Measurements from ENCODE around the gene ZNF587. TPM values are rescaled to one million over a fixed set of nuclear protein-coding genes. Genes with fewer than 3 reads are reported as not detected.
"Not testable (repeated sequence)": the region's sequence is repeated elsewhere in the genome, so short reads cannot be mapped to it uniquely, and the experiment has no call there.

ZNF587 gene
- total RNA-seq, 2 experiments from 2014 or later, result 34.9 to 36.2 TPM

GRCh38 chr19:57815247-57816075, 34.2 kb upstream of the ZNF587 start:
- DNase-seq, result no peak
- no peaks in the 10 kb centered on the region for H3K9me3 Mint-ChIP-seq
- peaks cover 38% of the 10 kb centered on the region for H3K36me3 Mint-ChIP-seq (ENCODE audit: low read depth)
- POLR2A ChIA-PET, result interaction anchor here (0.6 to 1.6 kb wide), 10 partner anchors 35 to 452 kb away, joined by 3 to 10 read pairs (median 4); partner anchors contain the start of genes TRAPPC2B, ZNF134, ZNF211 and ZNF547
- peak overlapping the region; percentile 86 for H3K27ac Mint-ChIP-seq
- CTCF ChIA-PET, result no interaction called here
- no peaks in the 10 kb centered on the region for H3K27me3 Mint-ChIP-seq
- H3K4me1 Mint-ChIP-seq, result peaks cover 57% of the 10 kb centered on the region
- H3K4me3 Mint-ChIP-seq, result peak overlapping the region; percentile 93

DNA sequence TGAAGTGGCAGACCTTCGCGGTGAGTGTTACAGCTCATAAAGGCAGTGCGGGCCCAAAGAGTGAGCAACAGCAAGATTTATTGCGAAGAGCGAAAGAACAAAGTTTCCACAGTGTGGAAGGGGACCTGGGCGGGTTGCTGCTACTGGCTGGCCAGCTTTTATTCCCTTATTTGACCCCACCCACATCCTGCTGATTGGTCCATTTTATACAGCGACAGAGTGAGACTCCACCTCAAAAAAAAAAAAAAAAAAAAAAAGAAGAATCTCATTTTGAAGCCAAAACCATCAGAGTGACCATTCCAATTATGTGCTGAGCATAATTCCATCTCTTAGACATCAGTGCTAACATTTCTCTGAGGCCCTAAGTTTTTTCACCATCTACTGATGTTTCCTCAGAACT, 33.0 kb upstream of the ZNF587 start:
- Mint-ChIP-seq H3K27me3 (no peaks in the 10 kb centered on the region), H3K9me3 (no peaks in the 10 kb centered on the region), H3K4me1 (peaks cover 64% of the 10 kb centered on the region), H3K27ac (no peak overlapping the region), H3K4me3 (no peak overlapping the region), H3K36me3 (ENCODE audit: low read depth) (peaks cover 46% of the 10 kb centered on the region)
- POLR2A ChIA-PET, result no interaction called here
- CTCF ChIA-PET, result no interaction called here
- DNase-seq, result no peak

- Mint-ChIP-seq H3K27ac (no peak overlapping the region), H3K4me1 (peaks cover 62% of the 10 kb centered on the region)
Observed at GRCh38 chr19:57817976-57818375, 31.7 kb upstream of the ZNF587 start.

GRCh38 chr19:57818378-57818777, 31.3 kb upstream of the ZNF587 start:
- Mint-ChIP-seq H3K27me3 (no peaks in the 10 kb centered on the region), H3K36me3 (ENCODE audit: low read depth) (peaks cover 47% of the 10 kb centered on the region), H3K9me3 (no peaks in the 10 kb centered on the region), H3K4me3 (peak overlapping the region; percentile 55), H3K27ac (no peak overlapping the region), H3K4me1 (peaks cover 62% of the 10 kb centered on the region)
- DNase-seq, result no peak
- CTCF ChIA-PET, result interaction anchor here (1.0 kb wide), 1 partner anchor 184 kb away, joined by 3 read pairs; the partner anchor contains the start of gene ZNF606
- POLR2A ChIA-PET, result interaction anchor here (0.6 to 3.1 kb wide), 9 partner anchors 18 to 185 kb away, joined by 3 to 14 read pairs (median 6); partner anchors contain the start of genes ZNF211, ZNF551, ZNF587 and ZNF606

More at GRCh38 chr19:57817976-57818375, 31.7 kb upstream of the ZNF587 start:
- no peak for DNase-seq
- CTCF ChIA-PET, result no interaction called here
- peaks cover 46% of the 10 kb centered on the region for H3K36me3 Mint-ChIP-seq (ENCODE audit: low read depth)
- no peaks in the 10 kb centered on the region for H3K27me3 Mint-ChIP-seq
- H3K4me3 Mint-ChIP-seq, result no peak overlapping the region
- POLR2A ChIA-PET, result no interaction called here
- no peaks in the 10 kb centered on the region for H3K9me3 Mint-ChIP-seq

DNA sequence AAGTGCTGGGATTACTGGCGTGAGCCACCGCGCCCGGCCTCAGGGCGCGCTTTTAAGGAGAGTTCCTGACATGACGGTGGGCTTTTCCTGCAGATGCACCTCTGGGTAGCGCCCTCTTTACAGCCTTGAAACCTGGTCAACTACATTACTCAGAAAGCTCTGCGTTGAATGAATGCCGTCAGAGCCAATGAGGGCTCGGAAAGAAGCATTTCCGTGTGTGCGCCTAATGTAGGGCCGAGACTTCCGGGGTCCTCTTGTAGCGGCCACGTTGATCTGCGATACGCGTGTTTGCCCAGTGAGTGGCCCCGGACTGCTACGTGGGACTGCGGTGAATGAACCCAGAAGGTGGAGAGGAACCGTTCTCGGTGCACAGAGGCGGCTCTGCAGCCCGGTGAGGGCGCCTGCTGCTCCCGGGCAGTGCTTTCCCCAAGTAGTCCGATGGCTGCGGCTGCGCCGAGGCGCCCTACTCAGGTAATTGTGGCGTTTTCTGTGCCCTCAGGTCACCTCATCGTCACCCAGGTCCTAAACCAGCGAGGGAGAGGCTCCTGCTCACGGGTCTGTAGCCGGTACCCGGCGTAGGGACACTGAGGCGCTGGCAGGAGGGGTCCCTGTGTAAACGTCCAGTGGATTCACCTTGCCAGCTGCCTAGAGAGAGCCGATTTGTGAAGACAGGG, 30.0 kb upstream of the ZNF587 start:
- peak; percentile 84 for DNase-seq
- Mint-ChIP-seq H3K27me3 (no peaks in the 10 kb centered on the region), H3K4me3 (peak overlapping the region; percentile 95), H3K36me3 (ENCODE audit: low read depth) (peaks cover 52% of the 10 kb centered on the region), H3K4me1 (peaks cover 60% of the 10 kb centered on the region), H3K27ac (peak overlapping the region; percentile 94), H3K9me3 (no peaks in the 10 kb centered on the region)
- CTCF ChIA-PET, result interaction anchor here (1.0 to 1.3 kb wide), 5 partner anchors 24 to 183 kb away, joined by 3 to 7 read pairs (median 3); partner anchors contain the start of genes ZNF551, ZNF587 and ZNF606
- POLR2A ChIA-PET, result interaction anchor here (0.6 to 3.1 kb wide), 19 partner anchors 8 to 669 kb away, joined by 3 to 14 read pairs (median 4); partner anchors contain the start of genes ZNF134, ZNF211, ZNF329 and ZNF417

DNA sequence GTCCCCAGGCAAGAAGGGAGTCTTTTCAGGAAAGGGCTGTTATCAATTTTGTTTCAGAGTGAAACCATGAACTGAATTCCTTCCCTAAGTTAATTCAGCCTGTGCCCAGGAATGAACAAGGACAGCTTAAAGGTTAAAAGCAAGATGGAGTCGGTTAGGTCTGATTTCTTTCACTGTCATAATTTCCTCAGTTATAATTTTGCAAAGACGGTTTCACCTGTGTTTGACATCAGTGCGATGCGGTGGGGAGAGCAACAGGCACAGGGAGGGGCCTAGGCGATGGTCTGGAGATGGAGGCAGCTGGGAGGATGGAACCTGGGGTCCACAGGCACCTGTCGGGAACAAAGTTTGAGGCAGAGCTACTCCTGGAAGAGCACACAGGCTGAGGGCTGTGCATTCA, 29.1 kb upstream of the ZNF587 start:
- H3K9me3 Mint-ChIP-seq, result no peaks in the 10 kb centered on the region
- ChIA-PET POLR2A (interaction anchor here (0.6 to 3.1 kb wide), 6 partner anchors 20 to 293 kb away, joined by 3 to 14 read pairs (median 8); partner anchors contain the start of genes ZNF417, ZNF549, ZNF551 and ZNF587), CTCF (no interaction called here)
- H3K36me3 Mint-ChIP-seq (ENCODE audit: low read depth), result peaks cover 55% of the 10 kb centered on the region
- peak overlapping the region; percentile 94 for H3K27ac Mint-ChIP-seq
- H3K4me1 Mint-ChIP-seq, result peaks cover 53% of the 10 kb centered on the region
- DNase-seq, result no peak
- H3K4me3 Mint-ChIP-seq, result peak overlapping the region; percentile 95
- no peaks in the 10 kb centered on the region for H3K27me3 Mint-ChIP-seq

- H3K27me3 Mint-ChIP-seq, H3K9me3 Mint-ChIP-seq, CTCF ChIA-PET, DNase-seq: not testable (repeated sequence)
- Mint-ChIP-seq H3K36me3 (ENCODE audit: low read depth) (peaks cover 60% of the 10 kb centered on the region), H3K27ac (peak overlapping the region; percentile 94), H3K4me1 (peaks cover 51% of the 10 kb centered on the region), H3K4me3 (peak overlapping the region; percentile 95)
- POLR2A ChIA-PET, result interaction anchor here (2.8 to 3.1 kb wide), 2 partner anchors 29 to 139 kb away, joined by 12 to 14 read pairs; partner anchors contain the start of genes ZNF551 and ZNF587
Observed at GRCh38 chr19:57821095-57821494, 28.6 kb upstream of the ZNF587 start.

DNA sequence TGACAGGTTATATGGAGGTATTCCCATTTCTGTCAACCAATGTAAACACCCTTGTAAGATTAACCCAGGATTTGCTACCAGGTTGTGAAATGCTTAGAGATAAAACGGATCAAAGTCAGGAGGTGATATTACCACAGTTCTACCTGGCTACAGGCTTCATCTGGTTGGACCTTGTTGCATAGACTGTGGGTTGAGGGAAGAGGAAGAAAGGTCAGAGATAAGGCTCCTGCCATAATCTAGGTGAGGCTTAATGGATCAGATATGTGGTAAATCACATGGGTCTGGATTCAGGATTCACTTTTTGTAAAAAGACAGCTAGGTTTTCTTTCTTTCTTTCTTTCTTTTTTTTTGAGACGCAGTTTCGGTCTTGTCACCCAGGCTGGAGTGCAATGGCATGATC, 28.2 kb upstream of the ZNF587 start:
- H3K4me3 Mint-ChIP-seq, H3K9me3 Mint-ChIP-seq, H3K27me3 Mint-ChIP-seq, H3K27ac Mint-ChIP-seq, DNase-seq, CTCF ChIA-PET: not testable (repeated sequence)
- H3K36me3 Mint-ChIP-seq (ENCODE audit: low read depth), result peaks cover 64% of the 10 kb centered on the region
- H3K4me1 Mint-ChIP-seq, result peaks cover 49% of the 10 kb centered on the region
- POLR2A ChIA-PET, result interaction anchor here (3.1 kb wide), 1 partner anchor 29 kb away, joined by 14 read pairs; the partner anchor contains the start of gene ZNF587

GRCh38 chr19:57823155-57823554, 26.5 kb upstream of the ZNF587 start:
- POLR2A ChIA-PET, CTCF ChIA-PET, DNase-seq, H3K27me3 Mint-ChIP-seq, H3K9me3 Mint-ChIP-seq, H3K27ac Mint-ChIP-seq, H3K4me3 Mint-ChIP-seq: not testable (repeated sequence)
- Mint-ChIP-seq H3K4me1 (peaks cover 54% of the 10 kb centered on the region), H3K36me3 (ENCODE audit: low read depth) (peaks cover 73% of the 10 kb centered on the region)

- DNase-seq, H3K9me3 Mint-ChIP-seq, H3K27ac Mint-ChIP-seq, POLR2A ChIA-PET, CTCF ChIA-PET, H3K27me3 Mint-ChIP-seq, H3K4me3 Mint-ChIP-seq: not testable (repeated sequence)
- Mint-ChIP-seq H3K4me1 (peaks cover 50% of the 10 kb centered on the region), H3K36me3 (ENCODE audit: low read depth) (peaks cover 74% of the 10 kb centered on the region)
Observed at GRCh38 chr19:57823608-57824007, 26.1 kb upstream of the ZNF587 start.

- peaks cover 82% of the 10 kb centered on the region for H3K36me3 Mint-ChIP-seq (ENCODE audit: low read depth)
- peaks cover 37% of the 10 kb centered on the region for H3K4me1 Mint-ChIP-seq
- ChIA-PET CTCF (interaction anchor here (0.7 kb wide), 1 partner anchor 111 kb away, joined by 3 read pairs; no protein-coding TSS in a partner anchor), POLR2A (no interaction called here)
- H3K4me3 Mint-ChIP-seq, result no peak overlapping the region
- peaks cover 9% of the 10 kb centered on the region for H3K9me3 Mint-ChIP-seq
- no peak for DNase-seq
- H3K27ac Mint-ChIP-seq, result no peak overlapping the region
- H3K27me3 Mint-ChIP-seq, result no peaks in the 10 kb centered on the region
Observed at GRCh38 chr19:57825511-57825910, 24.1 kb upstream of the ZNF587 start.

DNA sequence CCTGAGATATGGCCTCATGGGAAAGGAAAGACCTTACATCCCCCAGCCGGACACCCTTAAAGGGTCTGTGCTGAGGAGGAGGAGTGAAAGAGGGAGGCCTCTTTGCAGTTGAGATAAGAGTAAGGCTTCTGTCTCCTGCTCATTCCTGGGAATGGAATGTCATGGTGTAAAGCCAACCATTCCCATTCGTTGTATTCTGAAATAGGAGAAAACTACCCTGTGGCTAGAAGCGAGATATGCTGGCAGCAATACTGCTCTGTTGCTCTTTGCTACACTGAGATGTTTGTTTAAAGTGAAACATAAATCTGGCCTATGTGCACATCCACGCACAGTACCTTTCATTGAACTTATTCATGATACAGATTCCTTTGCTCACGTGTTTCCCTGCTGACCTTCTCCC, 20.3 kb upstream of the ZNF587 start:
- no peak overlapping the region for H3K27ac Mint-ChIP-seq
- no peaks in the 10 kb centered on the region for H3K27me3 Mint-ChIP-seq
- ChIA-PET CTCF (no interaction called here), POLR2A (no interaction called here)
- H3K4me3 Mint-ChIP-seq, result no peak overlapping the region
- peaks cover 61% of the 10 kb centered on the region for H3K36me3 Mint-ChIP-seq (ENCODE audit: low read depth)
- H3K4me1 Mint-ChIP-seq, result peaks cover 11% of the 10 kb centered on the region
- H3K9me3 Mint-ChIP-seq, result peaks cover 9% of the 10 kb centered on the region
- no peak for DNase-seq

DNA sequence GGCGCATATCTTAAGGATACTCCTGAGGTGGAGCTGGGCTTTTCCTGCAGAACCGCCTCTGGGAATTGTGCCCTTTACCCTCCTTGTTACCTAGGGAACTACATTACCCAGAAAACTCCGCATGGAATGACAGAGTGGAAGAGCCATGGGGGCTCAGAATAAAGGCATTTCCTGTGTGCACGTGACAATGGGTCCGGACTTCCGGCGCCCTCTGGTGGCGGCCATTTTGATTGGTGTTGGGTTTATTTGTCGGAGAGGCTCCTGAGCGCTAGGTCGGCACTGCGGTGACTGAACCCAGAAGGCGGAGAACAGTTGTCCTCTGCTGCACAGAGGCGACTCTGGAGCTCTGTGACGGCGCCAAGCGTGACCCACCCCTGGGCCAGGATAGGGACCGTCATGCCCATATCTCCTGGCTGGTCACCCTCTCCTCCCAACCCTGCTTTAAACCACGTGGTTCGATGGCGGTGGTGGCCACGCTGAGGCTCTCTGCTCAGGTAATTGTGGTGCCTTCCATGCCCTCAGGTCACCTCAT, 19.5 kb upstream of the ZNF587 start, which contains the start of gene ZNF587B:
ZNF587B (plus strand) TSS at position 229 of the 532 bp plus-strand sequence; CDS start at position 459, 230 bp downstream.
- POLR2A ChIA-PET, result no interaction called here
- H3K4me1 Mint-ChIP-seq, result peaks cover 7% of the 10 kb centered on the region
- no peaks in the 10 kb centered on the region for H3K27me3 Mint-ChIP-seq
- H3K4me3 Mint-ChIP-seq, result no peak within 1 kb of the TSS
- CTCF ChIA-PET, result no interaction called here
- peak; percentile 26 for DNase-seq
- H3K27ac Mint-ChIP-seq, result no peak within 1 kb of the TSS
- H3K36me3 Mint-ChIP-seq (ENCODE audit: low read depth), result peaks cover 56% of the 10 kb centered on the region
- peaks cover 9% of the 10 kb centered on the region for H3K9me3 Mint-ChIP-seq

Data from activated CD4-positive, alpha-beta memory T cell treated with anti-CD3 and anti-CD28 coated beads, Interleukin-2, amount 10 ng/mL, durations not matched to agents 7 days and 5 days (primary cell).